ENCODE data around the gene CDC40.

CDC40 gene

DNA sequence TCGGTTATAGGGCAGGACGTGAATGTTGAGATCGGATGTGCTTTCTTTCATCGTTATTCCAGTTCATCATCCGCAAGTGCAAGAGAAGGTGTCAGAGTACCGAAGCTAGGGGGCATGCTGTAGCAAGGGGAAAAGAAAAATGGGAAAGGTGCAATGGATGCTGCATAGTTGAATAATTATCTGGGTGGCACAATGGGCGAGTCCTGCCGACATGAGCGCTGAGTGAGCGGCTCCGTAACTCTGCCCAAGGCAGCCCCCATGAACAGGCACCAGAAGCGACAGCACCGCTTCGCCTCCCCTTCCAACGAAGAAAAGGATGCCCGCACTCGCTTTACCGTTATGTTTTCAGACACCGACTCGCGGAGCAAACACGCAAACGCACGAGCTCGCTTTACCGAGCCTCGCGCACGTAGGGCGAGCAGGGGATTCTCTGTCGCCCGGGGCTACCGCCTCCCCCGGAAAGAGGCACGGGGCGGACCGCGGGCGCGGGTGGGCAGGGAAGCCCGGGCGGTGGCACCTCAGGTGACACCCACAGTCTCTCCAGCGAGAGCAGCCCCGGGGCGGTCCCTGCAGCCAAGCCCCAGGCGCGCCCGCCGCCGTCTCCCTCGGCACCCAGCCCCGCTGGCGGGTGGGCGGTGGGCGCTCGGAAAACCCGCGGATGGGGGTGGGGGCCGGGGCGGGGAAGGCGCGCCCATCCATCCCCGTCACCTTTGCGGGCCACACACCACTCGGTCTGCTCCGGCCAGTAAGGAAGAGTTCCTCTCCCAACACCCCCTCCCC, 1.4 kb upstream of the CDC40 start:
- Histone ChIP-seq H3K4me2 (ENCODE audit: low read length) (peak overlapping the region; percentile 93), H3K36me3 (ENCODE audit: control insufficient read depth, insufficient read depth, low read length) (no peaks in the 10 kb centered on the region), H3K9me3 (ENCODE audit: control insufficient read depth, low read length) (no peaks in the 10 kb centered on the region), H3K79me2 (peaks cover 32% of the 10 kb centered on the region), H2AFZ (peak overlapping the region; percentile 99), H3K27me3 (ENCODE audit: control insufficient read depth, insufficient read depth, low read length) (no peaks in the 10 kb centered on the region), H3K9ac (no peak overlapping the region), H3K4me3 (ENCODE audit: low read depth, low read length) (peak overlapping the region; percentile 87), H3K27ac (peak overlapping the region; percentile 74), H3K4me1 (peaks cover 18% of the 10 kb centered on the region)
- TF ChIP-seq, protein P1, sequence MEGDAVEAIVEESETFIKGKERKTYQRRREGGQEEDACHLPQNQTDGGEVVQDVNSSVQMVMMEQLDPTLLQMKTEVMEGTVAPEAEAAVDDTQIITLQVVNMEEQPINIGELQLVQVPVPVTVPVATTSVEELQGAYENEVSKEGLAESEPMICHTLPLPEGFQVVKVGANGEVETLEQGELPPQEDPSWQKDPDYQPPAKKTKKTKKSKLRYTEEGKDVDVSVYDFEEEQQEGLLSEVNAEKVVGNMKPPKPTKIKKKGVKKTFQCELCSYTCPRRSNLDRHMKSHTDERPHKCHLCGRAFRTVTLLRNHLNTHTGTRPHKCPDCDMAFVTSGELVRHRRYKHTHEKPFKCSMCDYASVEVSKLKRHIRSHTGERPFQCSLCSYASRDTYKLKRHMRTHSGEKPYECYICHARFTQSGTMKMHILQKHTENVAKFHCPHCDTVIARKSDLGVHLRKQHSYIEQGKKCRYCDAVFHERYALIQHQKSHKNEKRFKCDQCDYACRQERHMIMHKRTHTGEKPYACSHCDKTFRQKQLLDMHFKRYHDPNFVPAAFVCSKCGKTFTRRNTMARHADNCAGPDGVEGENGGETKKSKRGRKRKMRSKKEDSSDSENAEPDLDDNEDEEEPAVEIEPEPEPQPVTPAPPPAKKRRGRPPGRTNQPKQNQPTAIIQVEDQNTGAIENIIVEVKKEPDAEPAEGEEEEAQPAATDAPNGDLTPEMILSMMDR (IDR thresholded peaks at IDR 0.05) = peak; percentile 68

DNA sequence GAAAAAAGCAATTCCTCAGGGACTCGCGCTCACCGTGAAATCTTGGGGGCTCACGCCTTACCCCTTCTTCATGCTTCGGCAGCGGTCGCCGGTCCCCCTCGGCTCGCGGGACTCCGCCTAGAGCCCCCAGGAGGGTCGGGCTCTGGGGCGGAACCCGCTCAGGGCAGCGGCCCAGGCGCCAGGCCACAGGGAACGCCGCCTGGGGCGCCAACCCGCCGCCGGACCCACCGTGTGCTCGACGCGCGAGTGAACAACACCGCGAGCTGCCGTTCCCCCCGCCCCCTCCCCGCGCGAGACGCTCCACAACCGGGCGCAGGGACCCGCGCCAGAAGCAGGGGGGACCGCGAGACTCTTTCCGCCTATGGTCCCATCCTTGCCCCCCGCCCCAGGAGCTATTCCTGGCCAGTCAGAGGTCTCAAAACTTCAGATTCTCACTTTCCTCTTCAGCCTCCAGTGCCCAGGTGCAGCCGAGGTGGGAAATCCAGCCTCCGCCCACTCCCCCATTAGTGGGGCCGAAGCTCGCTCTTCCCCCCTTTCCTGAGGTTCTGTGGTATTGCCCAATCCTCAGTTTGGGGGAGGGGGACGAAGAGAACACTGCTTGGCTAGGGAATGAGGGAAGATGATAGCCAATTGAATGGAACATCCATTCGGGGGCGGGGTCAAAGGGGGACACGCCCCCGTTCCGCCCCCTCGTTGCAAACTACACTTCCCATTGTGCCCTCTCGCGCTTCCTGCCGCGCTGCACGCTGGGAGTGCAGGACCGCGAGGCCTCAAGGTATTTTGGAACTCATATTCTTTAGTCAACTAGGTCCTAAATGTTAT, 610 bp upstream of the CDC40 start, which contains the start of gene WASF1:
Gene WASF1 (minus strand): TSS at position 265 of the 822 bp plus-strand sequence. CDS start 52,069 bp downstream, outside the sequence.
- peak within 1 kb of the TSS; percentile 20 for H3K9ac ChIP-seq
- TF ChIP-seq, protein P1 (IDR thresholded peaks at IDR 0.05) = no peak
- peak within 1 kb of the TSS; percentile 87 for H3K4me3 ChIP-seq (ENCODE audit: low read depth, low read length)
- no peaks in the 10 kb centered on the region for H3K27me3 ChIP-seq (ENCODE audit: control insufficient read depth, insufficient read depth, low read length)
- no peaks in the 10 kb centered on the region for H3K36me3 ChIP-seq (ENCODE audit: control insufficient read depth, insufficient read depth, low read length)
- peak within 1 kb of the TSS; percentile 93 for H3K4me2 ChIP-seq (ENCODE audit: low read length)
- H3K4me1 ChIP-seq = peaks cover 18% of the 10 kb centered on the region
- peak within 1 kb of the TSS; percentile 99 for H2AFZ ChIP-seq
- H3K27ac ChIP-seq = peak within 1 kb of the TSS; percentile 74
- no peaks in the 10 kb centered on the region for H3K9me3 ChIP-seq (ENCODE audit: control insufficient read depth, low read length)
- H3K79me2 ChIP-seq = peaks cover 35% of the 10 kb centered on the region

- H3K4me1 ChIP-seq = peaks cover 18% of the 10 kb centered on the region
- TF ChIP-seq, protein P1 (IDR thresholded peaks at IDR 0.05) = no peak
- peaks cover 39% of the 10 kb centered on the region for H3K79me2 ChIP-seq
- H3K4me3 ChIP-seq (ENCODE audit: low read depth, low read length) = peak overlapping the region; percentile 87
- H3K27ac ChIP-seq = no peak overlapping the region
- peak overlapping the region; percentile 93 for H3K4me2 ChIP-seq (ENCODE audit: low read length)
- peak overlapping the region; percentile 99 for H2AFZ ChIP-seq
- no peaks in the 10 kb centered on the region for H3K27me3 ChIP-seq (ENCODE audit: control insufficient read depth, insufficient read depth, low read length)
- no peaks in the 10 kb centered on the region for H3K36me3 ChIP-seq (ENCODE audit: control insufficient read depth, insufficient read depth, low read length)
- no peak overlapping the region for H3K9ac ChIP-seq
- H3K9me3 ChIP-seq (ENCODE audit: control insufficient read depth, low read length) = no peaks in the 10 kb centered on the region
Observed at GRCh38 chr6:110181131-110182030, 1.2 kb downstream of the CDC40 start.

DNA sequence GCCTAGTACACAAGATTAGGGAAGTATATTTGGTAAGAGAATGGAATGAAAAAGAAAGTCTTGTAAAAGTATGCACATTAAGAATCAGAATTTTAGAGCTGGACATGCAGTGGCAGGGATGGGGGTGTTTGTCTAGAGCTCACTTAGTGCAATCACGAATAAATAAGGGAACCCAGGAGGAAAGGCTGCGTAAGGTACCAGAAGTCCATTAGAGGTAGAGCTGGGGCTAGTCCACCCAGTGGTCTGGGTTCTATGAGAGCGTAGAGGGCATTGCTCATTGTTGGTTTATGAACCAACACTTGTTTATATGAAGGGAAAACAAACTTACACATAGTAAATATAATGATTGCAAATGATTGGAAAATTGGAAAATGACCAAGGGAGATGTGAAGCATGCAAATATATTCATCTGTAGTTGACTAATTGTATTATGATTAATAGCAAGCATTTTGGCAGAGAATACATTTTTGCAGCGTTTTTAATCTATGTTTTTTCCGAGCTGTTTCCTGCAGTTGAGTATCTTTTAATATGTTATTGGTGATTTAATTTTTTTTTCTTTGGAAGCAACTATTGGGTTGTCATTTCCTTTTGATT, 3.2 kb downstream of the CDC40 start:
- H3K4me2 ChIP-seq (ENCODE audit: low read length) = no peak overlapping the region
- peaks cover 51% of the 10 kb centered on the region for H3K79me2 ChIP-seq
- TF ChIP-seq, protein P1 (IDR thresholded peaks at IDR 0.05) = no peak
- H2AFZ ChIP-seq = no peak overlapping the region
- no peaks in the 10 kb centered on the region for H3K36me3 ChIP-seq (ENCODE audit: control insufficient read depth, insufficient read depth, low read length)
- H3K27ac ChIP-seq = no peak overlapping the region
- no peak overlapping the region for H3K4me3 ChIP-seq (ENCODE audit: low read depth, low read length)
- H3K9ac ChIP-seq = no peak overlapping the region
- no peaks in the 10 kb centered on the region for H3K9me3 ChIP-seq (ENCODE audit: control insufficient read depth, low read length)
- H3K27me3 ChIP-seq (ENCODE audit: control insufficient read depth, insufficient read depth, low read length) = no peaks in the 10 kb centered on the region
- peaks cover 18% of the 10 kb centered on the region for H3K4me1 ChIP-seq

Measured in parathyroid adenoma (tissue), 2 donors.